Large intestine (tissue), 1 donor: ENCODE data around the gene PRKAA1. TPM values are rescaled to one million over a fixed set of nuclear protein-coding genes. Genes with fewer than 3 reads are reported as not detected.

Experiments used
- polyA plus RNA-seq: library from polyadenylated mRNA; unstranded; fragments of 120-200 nt; gene quantifications from one replicate; pipeline ENCODE4 v1.2.1, GENCODE V29; 2013

The PRKAA1 gene
- polyA plus RNA-seq, 1 donor = 76.6 TPM

Other genes starting within 250 kb of the PRKAA1 start
- gene PTGER4, start 118.5 kb downstream of the PRKAA1 start, polyA plus RNA-seq = 11.6 TPM
- gene TTC33, start 42.4 kb downstream of the PRKAA1 start, polyA plus RNA-seq = 17.8 TPM
- gene RPL37, start 36.8 kb upstream of the PRKAA1 start, polyA plus RNA-seq = 2,735 TPM
- 3.4 TPM for gene CARD6, start 43.0 kb upstream of the PRKAA1 start, polyA plus RNA-seq
- gene C7, start 111.1 kb upstream of the PRKAA1 start, polyA plus RNA-seq = 53.9 TPM